GM10248 (cell line): ENCODE data around the gene MFSD11.
"Not testable (repeated sequence)": the region's sequence is repeated elsewhere in the genome, so short reads cannot be mapped to it uniquely, and the experiment has no call there.

Experiments
- CTCF ChIA-PET: fragments of 300-600 bp; sonication (Branson Sonifier 250); formaldehyde crosslinking; extraction: SDS; loops from one replicate; lab custom pipeline; 2021; ENCODE audit warnings: antibody characterized with exemption; lab: Yijun Ruan, JAX
- POLR2A ChIA-PET: fragments of 350-650 bp; sonication (Branson Sonifier 250); formaldehyde crosslinking; extraction: SDS; loops from one replicate; lab custom pipeline; 2020; ENCODE audit warnings: antibody characterized with exemption; lab: Yijun Ruan, JAX
- DNase-seq: peaks from one replicate; pipeline ENCODE4 v3.0.0; 2012; ENCODE audit errors: extremely low spot score
- TF ChIP-seq, protein P1 (sequence below): IDR thresholded peaks from 2 replicates; pipeline ENCODE4 v1.5.1; 2012; ENCODE audit warnings: mild to moderate bottlenecking, low read depth; ENCODE audit errors: extremely low read depth, missing control alignments, control extremely low read depth

The MFSD11 gene

GRCh38 chr17:76720941-76721340 is 17.0 kb upstream of the MFSD11 start:
- TF ChIP-seq, protein P1, sequence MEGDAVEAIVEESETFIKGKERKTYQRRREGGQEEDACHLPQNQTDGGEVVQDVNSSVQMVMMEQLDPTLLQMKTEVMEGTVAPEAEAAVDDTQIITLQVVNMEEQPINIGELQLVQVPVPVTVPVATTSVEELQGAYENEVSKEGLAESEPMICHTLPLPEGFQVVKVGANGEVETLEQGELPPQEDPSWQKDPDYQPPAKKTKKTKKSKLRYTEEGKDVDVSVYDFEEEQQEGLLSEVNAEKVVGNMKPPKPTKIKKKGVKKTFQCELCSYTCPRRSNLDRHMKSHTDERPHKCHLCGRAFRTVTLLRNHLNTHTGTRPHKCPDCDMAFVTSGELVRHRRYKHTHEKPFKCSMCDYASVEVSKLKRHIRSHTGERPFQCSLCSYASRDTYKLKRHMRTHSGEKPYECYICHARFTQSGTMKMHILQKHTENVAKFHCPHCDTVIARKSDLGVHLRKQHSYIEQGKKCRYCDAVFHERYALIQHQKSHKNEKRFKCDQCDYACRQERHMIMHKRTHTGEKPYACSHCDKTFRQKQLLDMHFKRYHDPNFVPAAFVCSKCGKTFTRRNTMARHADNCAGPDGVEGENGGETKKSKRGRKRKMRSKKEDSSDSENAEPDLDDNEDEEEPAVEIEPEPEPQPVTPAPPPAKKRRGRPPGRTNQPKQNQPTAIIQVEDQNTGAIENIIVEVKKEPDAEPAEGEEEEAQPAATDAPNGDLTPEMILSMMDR: no peak
- ChIA-PET POLR2A (interaction anchor here (0.5 kb wide), 1 partner anchor 105 kb away, joined by 9 read pairs; no protein-coding TSS in a partner anchor), CTCF (no interaction called here)
- no peak for DNase-seq

DNA sequence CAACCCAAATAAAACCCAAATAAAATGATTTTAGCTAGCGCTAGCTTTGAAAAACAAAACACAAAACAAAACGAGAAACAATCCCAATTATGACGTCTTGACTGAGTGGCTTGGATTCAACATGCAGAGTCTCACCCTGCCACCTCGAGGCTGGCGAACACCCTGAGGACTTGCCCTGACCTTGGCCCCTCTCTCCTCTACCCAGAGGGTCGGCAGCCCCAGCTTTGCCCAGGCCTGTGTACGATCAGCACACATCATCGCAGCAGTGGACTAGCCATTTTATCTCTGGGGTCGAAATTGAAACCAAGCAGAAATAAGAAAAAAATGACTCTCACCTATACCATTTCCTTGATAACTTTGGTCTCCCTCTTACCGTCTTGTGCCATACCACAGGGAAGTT is 16.5 kb upstream of the MFSD11 start:
- CTCF ChIA-PET: interaction anchor here (0.8 kb wide), 1 partner anchor 13 kb away, joined by 3 read pairs; no protein-coding TSS in a partner anchor
- POLR2A ChIA-PET: interaction anchor here (0.5 kb wide), 1 partner anchor 106 kb away, joined by 9 read pairs; no protein-coding TSS in a partner anchor
- DNase-seq: no peak
- TF ChIP-seq, protein P1: no peak

- TF ChIP-seq, protein P1: no peak
- POLR2A ChIA-PET: interaction anchor here (0.7 kb wide), 1 partner anchor 10 kb away, joined by 7 read pairs; no protein-coding TSS in a partner anchor
Measured at GRCh38 chr17:76722279-76722678, 15.6 kb upstream of the MFSD11 start.

DNA sequence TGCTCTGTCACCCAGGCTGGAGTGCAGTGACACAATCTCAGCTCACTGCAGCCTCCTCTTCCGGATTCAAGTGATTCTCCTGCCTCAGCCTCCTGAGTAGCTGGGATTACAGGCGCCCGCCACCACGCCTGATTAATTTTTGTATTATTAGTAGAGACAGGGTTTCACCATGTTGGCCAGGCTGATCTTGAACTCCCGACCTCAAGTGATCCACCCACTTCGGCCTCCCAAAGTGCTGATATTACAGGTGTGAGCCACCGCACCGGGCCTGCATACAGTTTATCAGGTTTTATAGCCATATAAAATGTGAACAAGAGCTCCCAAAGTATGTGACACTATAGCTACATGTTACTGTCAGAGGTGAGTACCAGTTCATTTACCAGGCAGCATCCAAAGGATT is 14.9 kb upstream of the MFSD11 start:
- DNase-seq: not testable (repeated sequence)
- POLR2A ChIA-PET: interaction anchor here (0.7 kb wide), 1 partner anchor 9 kb away, joined by 7 read pairs; no protein-coding TSS in a partner anchor
- CTCF ChIA-PET: interaction anchor here (6.4 kb wide), 1 partner anchor 8 kb away, joined by 45 read pairs; no protein-coding TSS in a partner anchor

More at GRCh38 chr17:76722279-76722678, 15.6 kb upstream of the MFSD11 start:
- DNase-seq: no peak
- CTCF ChIA-PET: interaction anchor here (0.8 to 6.4 kb wide), 2 partner anchors 7 to 14 kb away, joined by 3 to 45 read pairs; no protein-coding TSS in a partner anchor

DNA sequence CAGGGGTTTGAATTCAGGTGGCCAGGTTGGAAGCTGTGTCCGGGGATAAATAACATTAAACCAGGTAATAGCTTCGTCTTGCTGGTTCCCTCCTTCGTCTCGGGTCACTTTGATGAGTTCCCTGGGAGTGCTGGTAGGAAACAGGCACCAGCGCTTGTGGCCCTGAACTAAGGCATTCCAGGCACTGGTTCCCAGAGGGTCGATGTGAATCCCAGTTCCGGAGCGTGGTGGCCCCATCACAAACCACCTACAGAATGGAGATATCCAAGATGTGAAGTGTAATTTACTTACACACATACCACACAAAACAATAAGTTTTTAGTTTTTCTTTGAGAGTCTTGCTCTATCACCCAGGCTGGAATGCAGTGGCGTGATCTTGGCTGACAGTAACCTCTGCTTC is 14.1 kb upstream of the MFSD11 start:
- POLR2A ChIA-PET: no interaction called here
- CTCF ChIA-PET: interaction anchor here (6.4 kb wide), 1 partner anchor 8 kb away, joined by 45 read pairs; no protein-coding TSS in a partner anchor
- DNase-seq: no peak
- TF ChIP-seq, protein P1: no peak

DNA sequence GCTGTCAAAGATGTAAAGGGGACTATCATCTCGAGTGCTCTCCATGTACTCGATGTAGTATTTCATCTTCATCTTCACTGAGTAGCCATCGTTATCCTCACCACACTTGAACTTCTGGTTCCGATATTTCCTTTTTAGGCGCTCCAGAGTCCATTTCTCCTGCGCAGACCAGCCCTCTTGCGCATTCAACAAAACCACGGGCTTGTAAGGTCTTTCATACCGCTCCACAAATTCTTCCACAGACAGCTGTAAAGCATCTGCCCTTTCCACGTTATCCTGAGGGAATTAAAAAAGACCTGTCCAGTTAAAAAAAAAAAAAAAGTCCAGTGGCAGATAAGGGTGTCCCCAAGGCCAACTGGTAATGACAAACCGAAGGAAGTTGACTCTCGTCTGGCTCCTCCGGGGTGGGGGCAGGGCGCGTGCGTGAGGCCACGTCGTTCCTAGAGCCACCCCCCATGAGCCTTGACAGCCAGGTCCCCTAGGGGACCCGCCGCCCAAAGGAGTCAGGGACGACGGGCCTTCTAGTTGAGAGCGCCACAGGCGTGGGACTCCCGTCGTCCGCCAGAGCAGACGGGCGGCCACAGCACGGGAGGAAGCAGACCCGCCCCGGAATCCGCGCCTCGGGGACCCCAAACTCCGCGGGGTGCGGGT is 12.2 kb upstream of the MFSD11 start:
- TF ChIP-seq, protein P1: no peak
- POLR2A ChIA-PET: interaction anchor here (0.6 to 3.2 kb wide), 4 partner anchors 8 to 12 kb away, joined by 4 to 58 read pairs (median 10); partner anchors contain the start of genes MFSD11 and SRSF2
- CTCF ChIA-PET: interaction anchor here (1.3 to 6.4 kb wide), 2 partner anchors 10 kb away, joined by 3 to 45 read pairs; no protein-coding TSS in a partner anchor
- peak; percentile 69 for DNase-seq
